Smooth muscle cell (in vitro differentiated cells): Measurements from ENCODE around the gene CORO2B. TPM values are rescaled to one million over a fixed set of nuclear protein-coding genes. Genes with fewer than 3 reads are reported as not detected.

ENCODE experiments used
- DNase-seq: peaks from one replicate; lab custom pipeline; 2025; ENCODE audit not compliant: unreplicated experiment; lab: John Stamatoyannopoulos, UW
- H2AFZ ChIP-seq: fragments of 200-600 bp; sonication (generic); 2 replicates; pipeline ENCODE4 v1.6.0; 2016; ENCODE audit warnings: antibody characterized with exemption, low read depth, mild to moderate bottlenecking
- H3F3A ChIP-seq: fragments of 200-600 bp; sonication (generic); 2 replicates; pipeline ENCODE4 v1.6.0; 2017; ENCODE audit warnings: antibody characterized with exemption, low read depth
- H3K27ac ChIP-seq: fragments of 200-600 bp; sonication (generic); 2 replicates; pipeline ENCODE4 v1.5.1; 2016; ENCODE audit warnings: low read depth, mild to moderate bottlenecking
- H3K27me3 ChIP-seq: fragments of 200-600 bp; sonication (generic); 2 replicates; pipeline ENCODE4 v1.6.1; 2016; ENCODE audit warnings: low read depth, mild to moderate bottlenecking
- H3K36me3 ChIP-seq: fragments of 200-600 bp; sonication (generic); 2 replicates; pipeline ENCODE4 v1.5.1; 2016; ENCODE audit warnings: low read depth
- H3K4me1 ChIP-seq: fragments of 200-600 bp; sonication (generic); 2 replicates; pipeline ENCODE4 v1.5.1; 2016; ENCODE audit warnings: low read depth
- H3K4me2 ChIP-seq: fragments of 200-600 bp; sonication (generic); 2 replicates; pipeline ENCODE4 v1.6.0; 2016; ENCODE audit warnings: mild to moderate bottlenecking
- H3K4me3 ChIP-seq: fragments of 200-600 bp; sonication (generic); 2 replicates; pipeline ENCODE4 v1.5.1; 2016; ENCODE audit warnings: mild to moderate bottlenecking
- H3K79me2 ChIP-seq: fragments of 200-600 bp; sonication (generic); 2 replicates; pipeline ENCODE4 v1.6.0; 2016; ENCODE audit warnings: low read depth, mild to moderate bottlenecking
- H3K9ac ChIP-seq: fragments of 200-600 bp; sonication (generic); 2 replicates; pipeline ENCODE4 v1.6.0; 2016; ENCODE audit warnings: low read depth
- H3K9me3 ChIP-seq: fragments of 200-600 bp; sonication (generic); replicated peaks from 2 replicates; pipeline ENCODE4 v1.5.1; 2016; ENCODE audit warnings: low read depth
- H4K20me1 ChIP-seq: fragments of 200-600 bp; sonication (generic); 2 replicates; pipeline ENCODE4 v1.6.0; 2016; ENCODE audit warnings: low read depth
- WGBS: methylation state at CpG from one replicate; pipeline ENCODE4 v1.1.7; 2016; ENCODE audit warnings: low lambda C conversion rate; 5-methylcytosine and 5-hydroxymethylcytosine counted together
- polyA plus RNA-seq: library from polyadenylated mRNA; unstranded; fragments of >200 nt; fragmentation: Nextera tagmentation; extraction: Ambion mirVana; gene quantifications from 2 replicates; pipeline ENCODE4 v1.2.1, GENCODE V29; 2016
- total RNA-seq: library from RNA; depleted of rRNA; stranded (reverse); fragments of >200 nt; gene quantifications from 2 replicates; pipeline ENCODE4 v1.2.3, GENCODE V29; 2014
- TF ChIP-seq, protein P1 (sequence below): fragments of 200-600 bp; sonication (generic); IDR thresholded peaks from 2 replicates; pipeline ENCODE4 v1.5.1; 2017; ENCODE audit warnings: borderline replicate concordance, mild to moderate bottlenecking, antibody characterized with exemption; ENCODE audit not compliant: insufficient read depth, poor library complexity, severe bottlenecking

Gene CORO2B
- total and polyA plus RNA-seq, 2 experiments from 2014 or later, result 0.47 to 0.49 TPM

DNA sequence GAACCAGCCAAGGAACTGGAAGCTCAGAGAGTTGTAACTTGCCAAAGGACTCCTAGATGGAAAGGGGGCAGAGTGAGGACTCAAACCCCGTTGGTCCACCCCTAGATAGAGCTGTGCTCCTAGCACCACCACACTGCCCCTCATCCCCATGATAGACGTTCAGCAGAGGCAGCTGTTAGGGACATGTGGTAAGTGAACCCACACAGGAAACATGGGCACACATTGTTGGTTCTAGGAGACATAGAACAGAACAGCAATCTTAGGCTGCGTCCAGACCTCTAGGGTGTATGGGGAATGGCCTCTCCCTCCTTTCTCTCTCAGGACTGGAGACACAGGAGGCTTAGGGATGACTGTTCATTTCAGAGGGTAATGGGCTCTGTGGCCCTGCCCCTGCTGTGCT, 139.2 kb downstream of the CORO2B start:
- no peak overlapping the region for H3K4me2 ChIP-seq
- no peaks in the 10 kb centered on the region for H3K36me3 ChIP-seq
- H3K27me3 ChIP-seq, result no peaks in the 10 kb centered on the region
- no peaks in the 10 kb centered on the region for H3K79me2 ChIP-seq
- H3K4me3 ChIP-seq, result no peak overlapping the region
- no peak overlapping the region for H2AFZ ChIP-seq
- no peak for DNase-seq
- no peaks in the 10 kb centered on the region for H3K4me1 ChIP-seq
- TF ChIP-seq, protein P1, sequence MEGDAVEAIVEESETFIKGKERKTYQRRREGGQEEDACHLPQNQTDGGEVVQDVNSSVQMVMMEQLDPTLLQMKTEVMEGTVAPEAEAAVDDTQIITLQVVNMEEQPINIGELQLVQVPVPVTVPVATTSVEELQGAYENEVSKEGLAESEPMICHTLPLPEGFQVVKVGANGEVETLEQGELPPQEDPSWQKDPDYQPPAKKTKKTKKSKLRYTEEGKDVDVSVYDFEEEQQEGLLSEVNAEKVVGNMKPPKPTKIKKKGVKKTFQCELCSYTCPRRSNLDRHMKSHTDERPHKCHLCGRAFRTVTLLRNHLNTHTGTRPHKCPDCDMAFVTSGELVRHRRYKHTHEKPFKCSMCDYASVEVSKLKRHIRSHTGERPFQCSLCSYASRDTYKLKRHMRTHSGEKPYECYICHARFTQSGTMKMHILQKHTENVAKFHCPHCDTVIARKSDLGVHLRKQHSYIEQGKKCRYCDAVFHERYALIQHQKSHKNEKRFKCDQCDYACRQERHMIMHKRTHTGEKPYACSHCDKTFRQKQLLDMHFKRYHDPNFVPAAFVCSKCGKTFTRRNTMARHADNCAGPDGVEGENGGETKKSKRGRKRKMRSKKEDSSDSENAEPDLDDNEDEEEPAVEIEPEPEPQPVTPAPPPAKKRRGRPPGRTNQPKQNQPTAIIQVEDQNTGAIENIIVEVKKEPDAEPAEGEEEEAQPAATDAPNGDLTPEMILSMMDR, result no peak
- no peaks in the 10 kb centered on the region for H4K20me1 ChIP-seq
- 51% methylated on average over 3 of the region's 3 CpGs for WGBS
- no peaks in the 10 kb centered on the region for H3K9me3 ChIP-seq
- H3K9ac ChIP-seq, result no peak overlapping the region
- no peak overlapping the region for H3K27ac ChIP-seq
- H3F3A ChIP-seq, result no peaks in the 10 kb centered on the region

DNA sequence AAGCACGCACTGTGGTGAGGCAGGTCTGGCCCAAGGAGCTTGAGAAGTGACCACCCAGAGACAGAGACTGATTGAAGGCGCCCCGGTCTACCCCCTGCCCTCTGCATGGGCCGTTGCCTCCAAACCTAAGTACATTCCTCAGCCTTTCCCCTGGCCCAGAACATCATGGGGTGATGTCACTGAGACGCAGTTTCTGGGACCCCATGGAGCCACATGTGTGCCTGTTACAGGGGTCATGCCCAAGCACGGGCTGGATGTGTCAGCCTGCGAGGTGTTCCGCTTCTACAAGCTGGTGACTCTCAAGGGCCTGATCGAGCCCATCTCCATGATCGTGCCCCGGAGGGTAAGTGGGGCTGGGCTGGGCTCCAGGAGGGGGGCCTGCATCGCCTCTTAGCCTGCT, 139.7 kb downstream of the CORO2B start:
- H3K27ac ChIP-seq, result no peak overlapping the region
- DNase-seq, result no peak
- no peak overlapping the region for H3K4me3 ChIP-seq
- H3K36me3 ChIP-seq, result no peaks in the 10 kb centered on the region
- no peaks in the 10 kb centered on the region for H4K20me1 ChIP-seq
- no peak overlapping the region for H3K4me2 ChIP-seq
- H2AFZ ChIP-seq, result no peak overlapping the region
- no peaks in the 10 kb centered on the region for H3K4me1 ChIP-seq
- WGBS, result 98% methylated on average over 12 of the region's 12 CpGs
- no peak overlapping the region for H3K9ac ChIP-seq
- H3K79me2 ChIP-seq, result no peaks in the 10 kb centered on the region
- TF ChIP-seq, protein P1, result no peak
- H3K27me3 ChIP-seq, result no peaks in the 10 kb centered on the region
- H3K9me3 ChIP-seq, result no peaks in the 10 kb centered on the region
- no peaks in the 10 kb centered on the region for H3F3A ChIP-seq

DNA sequence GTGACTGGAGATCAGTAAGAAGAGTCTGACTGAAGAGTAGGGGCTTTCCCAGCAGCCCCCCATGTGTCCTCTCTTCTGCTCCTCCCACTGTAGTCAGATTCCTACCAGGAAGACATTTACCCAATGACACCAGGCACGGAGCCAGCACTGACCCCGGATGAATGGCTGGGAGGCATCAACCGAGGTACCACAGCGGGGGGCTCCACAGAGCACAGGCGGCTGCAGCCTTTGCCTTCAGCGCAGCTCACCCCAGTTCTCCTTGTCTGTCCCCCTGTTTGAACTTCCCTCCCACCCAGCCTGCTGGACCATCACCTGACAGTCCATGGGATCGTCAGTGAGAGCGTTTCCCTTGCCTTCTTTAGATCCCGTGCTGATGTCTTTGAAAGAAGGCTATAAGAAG, 140.3 kb downstream of the CORO2B start:
- no peak overlapping the region for H2AFZ ChIP-seq
- H3K4me2 ChIP-seq, result no peak overlapping the region
- no peaks in the 10 kb centered on the region for H3K79me2 ChIP-seq
- H3K4me1 ChIP-seq, result no peaks in the 10 kb centered on the region
- H3K36me3 ChIP-seq, result no peaks in the 10 kb centered on the region
- H3F3A ChIP-seq, result no peaks in the 10 kb centered on the region
- 94% methylated on average over 9 of the region's 9 CpGs for WGBS
- H3K9me3 ChIP-seq, result no peaks in the 10 kb centered on the region
- DNase-seq, result no peak
- no peaks in the 10 kb centered on the region for H3K27me3 ChIP-seq
- TF ChIP-seq, protein P1, result no peak
- H3K9ac ChIP-seq, result no peak overlapping the region
- no peaks in the 10 kb centered on the region for H4K20me1 ChIP-seq
- no peak overlapping the region for H3K4me3 ChIP-seq
- no peak overlapping the region for H3K27ac ChIP-seq

DNA sequence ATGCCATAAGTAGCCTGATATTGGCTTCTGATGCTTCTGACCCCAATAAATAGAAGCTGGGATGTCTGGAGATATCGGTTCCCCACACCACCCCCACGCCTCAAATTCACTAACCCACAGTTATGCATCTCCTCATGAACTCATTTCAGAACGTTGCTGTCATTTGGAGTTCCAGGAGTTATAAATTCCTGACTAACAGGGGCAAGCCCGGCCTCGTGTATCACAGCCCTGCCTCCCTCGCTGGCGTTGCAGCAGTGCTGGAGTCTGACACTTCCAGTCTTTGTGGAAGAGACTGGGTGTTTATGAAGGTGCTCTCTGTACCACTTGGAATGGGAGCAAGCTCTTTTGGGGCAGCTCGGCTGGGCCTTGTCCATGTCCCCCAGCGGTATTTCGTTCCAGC, 140.9 kb downstream of the CORO2B start:
- DNase-seq, result no peak
- H3K27me3 ChIP-seq, result no peaks in the 10 kb centered on the region
- no peaks in the 10 kb centered on the region for H4K20me1 ChIP-seq
- H3K27ac ChIP-seq, result no peak overlapping the region
- no peak overlapping the region for H3K9ac ChIP-seq
- no peak overlapping the region for H2AFZ ChIP-seq
- TF ChIP-seq, protein P1, result no peak
- H3K36me3 ChIP-seq, result no peaks in the 10 kb centered on the region
- no peaks in the 10 kb centered on the region for H3K4me1 ChIP-seq
- H3F3A ChIP-seq, result no peaks in the 10 kb centered on the region
- no peaks in the 10 kb centered on the region for H3K79me2 ChIP-seq
- no peaks in the 10 kb centered on the region for H3K9me3 ChIP-seq
- H3K4me3 ChIP-seq, result no peak overlapping the region
- 64% methylated on average over 10 of the region's 10 CpGs for WGBS
- no peak overlapping the region for H3K4me2 ChIP-seq
